GM11168 (cell line): ENCODE results near the gene PARP4.
"Not testable (repeated sequence)": the region's sequence is repeated elsewhere in the genome, so short reads cannot be mapped to it uniquely, and the experiment has no call there.

ENCODE experiments used
- in situ Hi-C: fragments of 300-500 bp; cut with MboI; formaldehyde crosslinking; loops from one replicate; pipeline ENCODE4 v1.12.0; 2022; ENCODE audit warnings: low sequenced_read_pairs; ENCODE audit not compliant: unreplicated experiment

PARP4 gene

GRCh38 chr13:24512197-24512907 lies at the start of gene PARP4:
Gene PARP4, minus strand, starts transcription at chr13:24512778. Its CDS starts 9,002 bp downstream, at chr13:24503776.
- in situ Hi-C loops: no loop called here

GRCh38 chr13:24560579-24561187 lies 48.1 kb upstream of the PARP4 start:
- in situ Hi-C loops: not testable (repeated sequence)

GRCh38 chr13:24559431-24560218 lies 47.0 kb upstream of the PARP4 start:
- in situ Hi-C loops: not testable (repeated sequence)

- in situ Hi-C loops: no loop called here
Measured at GRCh38 chr13:24557081-24557480, 44.5 kb upstream of the PARP4 start.

GRCh38 chr13:24553892-24554291 lies 41.3 kb upstream of the PARP4 start:
- in situ Hi-C loops: not testable (repeated sequence)

GRCh38 chr13:24541476-24542352 lies 29.1 kb upstream of the PARP4 start:
- in situ Hi-C loops: not testable (repeated sequence)

GRCh38 chr13:24541127-24541475 lies 28.5 kb upstream of the PARP4 start:
- in situ Hi-C loops: no loop called here

- in situ Hi-C loops: no loop called here
Measured at GRCh38 chr13:24540236-24541126, 27.9 kb upstream of the PARP4 start.

GRCh38 chr13:24539500-24540165 lies 27.1 kb upstream of the PARP4 start:
- in situ Hi-C loops: no loop called here

GRCh38 chr13:24529478-24529877 lies 16.9 kb upstream of the PARP4 start:
- in situ Hi-C loops: no loop called here

GRCh38 chr13:24528816-24529398 lies 16.3 kb upstream of the PARP4 start:
- in situ Hi-C loops: no loop called here

GRCh38 chr13:24527266-24527775 lies 14.7 kb upstream of the PARP4 start:
- in situ Hi-C loops: no loop called here

GRCh38 chr13:24520733-24521132 lies 8.2 kb upstream of the PARP4 start:
- in situ Hi-C loops: no loop called here

- in situ Hi-C loops: no loop called here
Measured at GRCh38 chr13:24516919-24517318, 4.3 kb upstream of the PARP4 start.

- in situ Hi-C loops: no loop called here
Measured at GRCh38 chr13:24512908-24513213, 283 bp upstream of the PARP4 start.

GRCh38 chr13:24511816-24512196 lies 772 bp downstream of the PARP4 start:
- in situ Hi-C loops: no loop called here

GRCh38 chr13:24511019-24511815 lies 1.4 kb downstream of the PARP4 start:
- in situ Hi-C loops: no loop called here
